Endometrium (tissue), 2 donors: ENCODE data around the gene PUSL1.

Experiments
- FAIRE-seq: peaks from 2 replicates; lab custom pipeline; 2012; peaks lifted over from hg19 to GRCh38; lab: Jason Lieb, UNC
- donor health status: control.
- donor health status: control.

The PUSL1 gene, protein sequence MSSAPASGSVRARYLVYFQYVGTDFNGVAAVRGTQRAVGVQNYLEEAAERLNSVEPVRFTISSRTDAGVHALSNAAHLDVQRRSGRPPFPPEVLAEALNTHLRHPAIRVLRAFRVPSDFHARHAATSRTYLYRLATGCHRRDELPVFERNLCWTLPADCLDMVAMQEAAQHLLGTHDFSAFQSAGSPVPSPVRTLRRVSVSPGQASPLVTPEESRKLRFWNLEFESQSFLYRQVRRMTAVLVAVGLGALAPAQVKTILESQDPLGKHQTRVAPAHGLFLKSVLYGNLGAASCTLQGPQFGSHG

DNA sequence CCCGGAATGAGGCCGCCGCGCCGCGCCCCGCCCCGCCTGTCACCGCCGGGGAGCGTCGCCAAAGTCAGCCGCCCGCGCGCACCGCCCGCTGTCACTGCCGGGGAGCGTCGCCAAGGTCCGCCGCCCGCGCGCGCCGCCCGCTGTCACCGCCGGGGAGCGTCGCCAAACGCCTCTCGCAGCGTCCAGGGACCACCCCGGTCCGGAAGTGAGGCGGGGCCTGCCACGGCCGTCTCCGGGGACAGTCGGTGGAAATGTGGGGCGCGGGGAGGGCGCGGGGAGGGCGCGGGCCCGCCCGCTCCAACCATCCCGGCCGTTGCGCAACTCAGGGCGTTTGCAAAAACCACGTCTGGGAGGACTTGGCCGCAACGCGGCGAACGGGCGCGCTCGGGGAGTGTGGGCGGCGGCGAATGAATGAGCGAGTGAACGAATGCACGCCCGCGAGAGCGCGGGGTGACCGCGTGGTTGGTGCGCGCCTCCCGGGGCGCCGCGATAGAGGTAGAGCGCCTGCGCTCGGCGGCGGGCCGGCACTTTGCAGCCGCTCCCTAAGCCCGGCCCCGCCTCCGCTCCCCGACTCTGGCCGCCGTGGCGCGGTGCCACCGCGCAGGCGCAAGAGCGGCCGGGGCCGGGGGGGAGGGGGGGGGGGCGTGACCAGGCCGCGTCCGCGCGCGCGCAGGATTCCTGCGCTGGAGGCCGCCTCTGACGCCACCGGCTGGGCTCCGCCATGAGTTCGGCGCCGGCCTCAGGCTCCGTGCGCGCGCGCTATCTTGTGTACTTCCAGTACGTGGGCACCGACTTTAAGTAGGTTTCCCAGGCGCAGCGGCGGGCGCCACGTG is at the start of gene PUSL1, which contains the start of gene ACAP3:
PUSL1 (plus strand) TSS at position 675 of the 833 bp plus-strand sequence; CDS start at position 722, 47 bp downstream.
ACAP3 (minus strand) TSS at position 8 of the 833 bp plus-strand sequence. CDS start 115 bp downstream, outside the sequence.
- no peak for FAIRE-seq

DNA sequence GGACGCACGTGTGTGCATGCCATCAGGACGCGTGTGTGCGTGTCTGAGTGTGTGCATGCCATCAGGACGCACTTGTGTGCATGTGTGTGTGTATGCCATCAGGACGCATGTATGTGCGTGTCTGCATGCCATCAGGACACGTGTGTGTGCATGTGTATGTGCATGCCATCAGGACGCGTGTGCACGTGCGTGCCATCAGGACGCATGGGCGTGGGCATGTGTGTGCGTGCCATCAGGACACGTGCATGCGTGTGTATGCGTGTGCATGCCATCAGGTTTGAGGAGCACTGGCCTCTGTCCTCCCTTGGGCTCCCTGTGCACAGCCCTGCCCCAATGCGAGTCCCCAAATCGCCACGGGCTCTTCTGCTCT is 49.3 kb upstream of the PUSL1 start:
- FAIRE-seq = no peak

DNA sequence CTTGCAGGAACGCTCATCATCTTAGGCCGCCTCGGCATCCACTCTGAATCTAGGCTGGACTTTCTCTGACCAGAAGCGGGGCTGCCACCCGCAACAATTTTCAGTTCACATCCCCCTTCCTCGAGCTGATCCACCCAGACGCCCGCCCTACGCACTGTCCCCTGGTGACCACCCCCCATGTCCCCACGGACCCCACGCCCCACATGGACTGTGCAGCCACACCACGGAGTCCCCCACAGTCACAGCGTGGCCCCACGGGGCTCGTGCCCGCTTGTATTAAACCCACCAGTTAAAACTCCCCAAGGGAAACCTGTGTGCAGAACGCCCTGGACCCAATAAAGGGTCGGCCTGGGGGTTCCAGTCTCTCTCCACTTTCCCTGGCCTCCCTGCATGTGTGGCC is 48.9 kb upstream of the PUSL1 start:
- FAIRE-seq = no peak

DNA sequence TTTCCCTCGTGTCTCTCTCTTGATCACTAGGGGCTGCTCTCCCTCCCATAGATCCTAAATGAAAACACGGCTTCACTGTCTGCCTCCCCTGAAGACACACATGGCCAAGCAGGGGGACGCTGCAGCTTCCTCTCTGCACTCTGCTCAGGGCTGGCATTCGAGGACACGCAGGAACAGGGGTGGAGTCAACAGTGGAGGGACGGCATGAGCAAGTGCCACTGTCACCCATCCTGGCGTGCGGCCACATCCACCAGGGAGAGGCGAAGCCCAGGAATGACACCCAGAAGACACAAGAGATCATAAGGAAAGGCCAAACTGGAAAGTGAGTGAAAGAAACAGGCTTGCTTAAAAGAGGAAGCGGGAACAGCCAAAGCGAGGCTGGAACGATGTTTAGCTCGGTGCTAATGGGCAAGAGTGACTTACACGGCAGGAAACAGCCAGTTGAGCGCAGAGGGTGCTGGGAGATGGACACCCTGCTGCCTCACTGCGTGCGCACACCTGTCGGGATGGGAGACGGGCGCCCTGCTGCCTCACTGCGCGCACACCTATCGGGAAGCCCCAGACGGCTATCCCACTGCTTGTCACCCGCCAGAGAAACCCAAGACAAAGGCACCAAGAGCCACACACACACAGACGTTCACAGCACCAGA is 48.3 kb upstream of the PUSL1 start:
- FAIRE-seq = no peak

DNA sequence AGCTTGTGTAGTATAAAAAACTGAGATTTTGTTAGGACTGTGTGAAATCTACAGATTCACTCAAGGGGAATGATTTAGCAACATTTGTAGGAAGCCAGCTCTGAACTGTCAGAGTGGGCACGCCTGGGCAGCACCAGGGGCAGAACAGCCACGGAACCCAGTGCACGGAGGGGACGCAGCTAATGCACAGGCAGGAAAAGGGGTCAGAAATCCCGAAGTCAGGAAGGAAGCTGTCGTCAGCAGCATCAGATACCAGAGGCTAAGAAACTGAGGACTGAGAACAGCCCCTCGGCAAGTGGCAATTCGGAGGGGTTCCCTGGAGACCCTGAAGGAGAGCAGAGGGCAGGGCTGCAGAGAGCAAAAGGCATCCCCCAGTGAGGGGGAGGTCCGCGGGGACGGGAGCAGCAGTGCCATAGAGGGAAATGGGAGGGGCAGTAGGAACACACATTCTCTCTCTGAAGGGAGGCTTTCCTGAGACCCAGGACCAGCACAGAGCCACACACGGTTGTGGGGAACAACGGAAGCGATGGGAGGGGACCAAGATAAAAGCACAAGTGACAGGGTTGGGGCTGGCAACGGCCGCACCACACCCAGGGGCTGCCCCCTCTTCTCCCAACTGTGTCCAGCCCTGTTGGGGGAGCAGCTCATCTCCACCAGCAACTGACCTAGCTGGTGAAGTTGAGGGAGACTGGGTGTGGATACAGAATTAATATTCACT is 47.4 kb upstream of the PUSL1 start:
- FAIRE-seq = no peak

DNA sequence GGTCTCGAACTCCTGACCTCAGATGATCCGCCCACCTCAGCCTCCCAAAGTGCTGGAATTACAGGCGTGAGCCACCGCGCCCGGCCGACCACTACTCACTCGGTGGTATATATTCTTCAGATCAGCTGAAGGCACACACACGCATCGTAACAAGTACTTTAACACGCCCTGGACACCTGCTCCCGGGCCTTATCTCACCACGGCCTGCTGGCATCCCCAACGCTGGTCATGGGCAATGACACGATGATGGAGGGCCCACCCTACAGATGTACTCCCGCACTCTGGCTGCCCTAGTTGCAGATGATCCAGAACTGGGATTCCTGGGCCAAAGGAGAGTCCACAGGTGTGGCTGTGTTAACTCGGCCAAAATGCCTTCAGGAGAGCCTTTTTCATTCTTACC is 46.3 kb upstream of the PUSL1 start:
- FAIRE-seq = no peak

DNA sequence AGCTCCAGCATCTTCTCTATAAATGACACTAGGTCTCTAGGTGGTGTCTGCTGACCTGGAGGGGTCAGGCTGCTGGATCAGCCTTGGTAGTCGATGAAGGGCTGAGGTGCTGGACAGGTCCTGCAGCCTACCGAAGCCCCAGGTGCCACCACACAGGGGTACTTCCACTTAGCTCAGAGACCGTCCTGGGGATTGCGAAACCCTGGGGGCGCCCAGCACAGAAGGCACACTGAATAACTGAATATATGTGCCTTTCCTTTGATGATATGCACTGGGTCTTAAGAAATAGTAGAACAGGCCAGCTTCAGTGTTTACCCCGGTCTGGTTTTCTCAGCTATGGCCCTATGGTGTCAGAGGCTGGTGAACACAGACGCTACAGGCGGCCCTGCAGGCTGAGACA is 45.6 kb upstream of the PUSL1 start:
- no peak for FAIRE-seq

DNA sequence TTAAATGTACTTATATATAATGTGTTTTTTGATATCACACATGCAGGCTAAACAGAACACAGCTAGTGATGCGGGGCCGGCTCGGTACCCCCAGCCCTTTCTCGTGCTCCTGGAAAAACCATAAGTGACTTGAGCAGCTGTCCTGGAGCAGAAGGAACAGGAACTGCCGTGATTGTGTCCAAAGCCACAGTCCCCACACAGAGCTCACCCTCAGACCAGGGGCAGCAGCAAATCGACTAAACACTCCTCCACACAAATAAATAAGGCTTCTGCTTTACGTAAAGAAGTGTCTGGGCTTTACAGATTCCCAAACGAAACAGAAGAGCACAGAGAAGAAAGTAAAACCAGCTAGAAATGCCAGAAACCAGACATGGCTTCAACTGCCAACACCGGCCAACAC is 44.4 kb upstream of the PUSL1 start:
- FAIRE-seq = no peak

DNA sequence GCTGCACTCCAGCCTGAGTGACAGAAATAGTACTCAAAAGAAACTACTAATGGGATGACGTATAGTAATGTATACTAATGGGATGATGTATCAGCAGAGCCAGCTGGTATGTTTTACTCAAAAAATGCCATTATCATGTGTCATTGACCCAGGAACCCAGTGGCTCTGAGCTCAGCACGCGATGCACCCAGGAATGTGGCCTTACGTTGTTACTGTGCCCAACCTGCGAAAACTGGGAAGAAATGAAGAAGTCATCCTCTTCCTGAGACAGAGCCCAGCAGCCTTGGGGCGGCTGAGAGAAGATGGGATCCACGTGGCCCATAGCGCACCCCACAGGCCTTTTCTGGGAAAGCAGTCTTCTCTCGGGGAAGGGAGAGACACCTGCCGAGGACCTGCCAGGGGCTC is 43.5 kb upstream of the PUSL1 start:
- no peak for FAIRE-seq

DNA sequence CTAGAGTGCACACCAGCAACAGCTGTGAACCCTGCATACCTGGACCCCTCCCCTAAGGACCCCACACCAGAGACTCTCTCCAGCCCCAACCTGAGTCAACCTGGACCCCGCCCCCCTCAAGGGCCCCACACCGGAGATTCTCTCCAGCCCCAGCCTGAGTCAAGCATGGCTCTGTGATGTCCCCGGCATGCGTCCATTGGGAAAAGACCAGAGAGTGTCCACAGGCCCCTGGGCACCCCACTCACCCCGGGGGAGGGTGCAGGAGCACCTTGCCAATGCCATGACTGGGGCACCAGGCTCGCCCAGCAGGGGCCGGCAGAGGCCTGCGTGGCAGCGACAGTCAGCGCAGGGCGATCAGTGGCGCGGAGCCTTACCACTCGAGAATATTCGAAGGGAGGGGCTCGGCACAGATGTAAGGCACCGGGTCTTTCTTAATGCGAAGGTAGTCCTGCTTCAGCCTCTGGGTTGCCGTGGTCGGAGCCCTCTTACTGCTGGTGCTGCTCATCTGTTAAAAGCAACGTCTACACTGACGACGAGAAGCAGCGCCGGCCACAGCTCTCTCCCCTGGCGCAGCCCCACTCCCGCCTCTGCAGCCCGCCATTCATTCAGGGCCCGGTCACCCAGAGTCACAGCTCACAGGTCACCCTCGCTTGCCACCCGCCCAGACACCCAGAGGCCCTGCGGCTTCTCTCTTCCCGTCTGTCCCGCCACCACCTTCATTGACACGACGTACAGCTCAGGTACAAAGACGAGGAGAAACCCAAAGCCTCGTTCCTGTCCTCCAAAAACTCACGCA is 40.7 kb upstream of the PUSL1 start:
- no peak for FAIRE-seq

DNA sequence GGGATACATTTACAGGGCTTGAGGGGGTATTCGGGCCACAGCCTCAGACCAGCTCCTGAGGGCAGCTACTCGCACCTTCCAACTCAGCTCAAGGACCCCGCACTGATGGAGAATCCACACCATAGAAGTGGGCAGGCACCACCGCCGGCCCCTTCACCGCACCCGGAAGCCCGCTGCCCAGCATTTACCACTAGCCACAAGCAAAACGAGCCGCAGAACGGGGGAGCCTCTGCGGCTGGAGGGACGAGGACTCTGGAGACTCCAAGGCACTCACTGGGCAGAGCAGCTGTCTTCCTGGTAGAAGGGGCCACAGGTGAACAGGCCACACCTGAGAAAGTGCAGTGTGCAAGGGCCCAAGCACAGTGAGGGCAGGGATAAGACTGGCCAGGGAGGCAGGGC is 40.1 kb upstream of the PUSL1 start:
- FAIRE-seq = no peak

DNA sequence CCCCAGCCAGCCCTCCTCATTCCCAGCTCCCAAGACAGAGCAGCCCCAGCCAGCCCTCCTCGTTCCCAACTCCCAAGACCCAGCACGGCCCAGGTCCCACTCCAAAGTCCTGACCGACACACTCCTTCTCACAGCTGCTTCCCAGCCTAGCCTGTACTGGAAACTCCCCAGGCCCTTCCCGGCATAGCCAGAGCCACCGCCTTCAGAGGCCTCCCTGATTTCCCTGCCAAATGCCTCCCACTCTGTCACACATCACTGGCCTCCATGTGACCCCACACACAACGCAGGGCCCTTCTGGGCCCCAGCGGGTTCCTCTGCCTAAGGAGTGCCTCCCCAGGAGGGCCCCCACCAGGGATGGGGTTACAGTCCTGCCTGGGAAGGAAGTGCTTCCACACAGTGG is 37.6 kb upstream of the PUSL1 start:
- no peak for FAIRE-seq

DNA sequence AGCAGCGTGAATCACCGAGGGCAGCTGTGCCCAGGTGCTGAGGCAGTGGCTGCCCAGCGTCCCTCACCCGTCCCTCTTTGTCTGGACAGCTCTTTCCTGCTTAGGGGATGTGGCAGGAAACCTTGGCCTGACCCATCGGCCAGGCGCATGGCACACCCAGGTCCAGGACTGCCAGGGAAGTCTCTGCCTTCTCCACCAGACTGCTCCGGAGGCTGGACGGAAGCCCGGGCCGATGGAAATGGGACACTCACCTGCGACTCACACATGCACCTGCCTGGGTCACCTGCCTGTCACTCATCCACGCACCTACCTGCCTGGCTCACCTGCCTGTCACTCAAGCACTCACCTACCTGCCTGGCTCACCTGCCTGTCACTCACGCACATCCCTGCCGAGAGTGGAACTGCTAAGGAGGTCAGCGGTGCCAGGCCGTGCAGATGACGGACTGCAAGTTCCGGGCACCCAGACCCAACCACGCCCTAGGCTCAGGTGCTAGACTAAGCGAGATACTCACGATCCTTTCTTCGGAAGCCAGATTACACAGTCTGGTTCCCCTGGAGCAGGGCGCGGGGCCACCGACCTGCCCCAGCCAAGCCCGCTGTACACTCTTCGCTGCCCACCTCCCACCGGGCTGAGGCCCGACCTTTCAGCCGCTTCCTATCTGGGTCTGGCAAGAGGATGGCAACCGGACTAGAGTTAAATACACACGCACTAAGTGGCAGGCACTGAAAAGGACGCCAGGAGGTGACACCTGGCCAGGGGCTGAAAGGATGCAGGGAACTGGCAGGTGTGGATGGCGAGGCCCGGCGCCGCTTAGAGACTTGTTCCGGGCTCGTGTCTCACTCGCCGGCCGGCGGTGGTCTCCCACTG is 35.8 kb upstream of the PUSL1 start:
- FAIRE-seq = no peak

DNA sequence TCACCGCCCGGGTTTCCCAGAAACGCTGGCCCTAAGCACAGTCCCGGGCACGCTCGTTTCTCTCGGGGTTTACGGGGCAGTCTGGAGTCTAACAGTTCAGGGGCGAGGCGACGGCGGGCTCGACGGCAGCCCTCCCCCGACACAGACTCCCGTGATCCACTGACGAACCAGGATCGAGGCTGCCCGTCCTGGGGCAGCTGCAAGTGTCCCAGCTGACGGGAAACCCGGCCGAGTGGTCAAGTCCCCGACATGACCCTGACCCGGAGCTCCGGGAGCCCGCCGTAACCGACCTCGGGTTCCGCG is 35.2 kb upstream of the PUSL1 start:
- FAIRE-seq = no peak

DNA sequence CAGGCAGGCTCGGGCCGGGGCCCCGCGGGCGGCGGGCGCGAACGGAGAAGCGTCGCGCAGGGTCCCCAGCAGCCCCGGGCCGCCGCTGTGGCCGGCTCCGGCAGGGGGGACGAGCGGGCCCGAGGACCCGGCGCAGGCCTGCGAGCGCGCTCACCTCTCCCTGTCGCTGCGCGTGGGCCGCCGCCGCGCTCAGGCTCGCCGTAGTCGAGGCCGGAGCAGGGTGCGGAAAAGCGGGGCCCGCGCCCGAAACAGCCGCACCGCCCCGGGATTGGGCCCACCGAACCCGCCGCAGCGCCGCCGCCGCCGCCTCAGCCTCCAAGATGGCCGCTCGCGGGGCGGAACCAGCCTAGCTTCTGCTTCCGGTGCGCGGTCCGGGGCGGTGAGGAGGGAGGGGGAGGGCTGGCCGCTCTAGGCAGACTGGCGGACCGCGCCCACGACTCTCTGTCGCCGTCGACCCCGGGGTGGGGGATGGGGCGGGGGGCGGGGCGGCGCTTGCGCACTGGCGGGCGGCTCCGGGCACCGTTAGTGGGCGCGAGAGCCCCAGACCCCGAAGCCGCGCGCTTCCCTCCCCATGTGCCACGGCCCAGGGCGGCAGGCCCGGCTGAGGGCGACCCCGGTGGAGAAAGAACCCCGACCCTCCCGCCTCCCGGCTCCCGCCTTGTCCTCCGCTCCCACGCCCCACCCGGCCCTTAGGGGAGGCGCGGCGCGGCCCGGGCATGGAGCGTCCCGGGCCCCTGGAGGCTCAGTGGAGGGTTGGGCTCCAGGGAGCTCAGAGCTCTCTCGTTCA is 34.7 kb upstream of the PUSL1 start, which contains the start of gene UBE2J2:
UBE2J2 (minus strand) TSS at position 343 of the 787 bp plus-strand sequence. CDS start 5,862 bp downstream, outside the sequence.
- FAIRE-seq = no peak

DNA sequence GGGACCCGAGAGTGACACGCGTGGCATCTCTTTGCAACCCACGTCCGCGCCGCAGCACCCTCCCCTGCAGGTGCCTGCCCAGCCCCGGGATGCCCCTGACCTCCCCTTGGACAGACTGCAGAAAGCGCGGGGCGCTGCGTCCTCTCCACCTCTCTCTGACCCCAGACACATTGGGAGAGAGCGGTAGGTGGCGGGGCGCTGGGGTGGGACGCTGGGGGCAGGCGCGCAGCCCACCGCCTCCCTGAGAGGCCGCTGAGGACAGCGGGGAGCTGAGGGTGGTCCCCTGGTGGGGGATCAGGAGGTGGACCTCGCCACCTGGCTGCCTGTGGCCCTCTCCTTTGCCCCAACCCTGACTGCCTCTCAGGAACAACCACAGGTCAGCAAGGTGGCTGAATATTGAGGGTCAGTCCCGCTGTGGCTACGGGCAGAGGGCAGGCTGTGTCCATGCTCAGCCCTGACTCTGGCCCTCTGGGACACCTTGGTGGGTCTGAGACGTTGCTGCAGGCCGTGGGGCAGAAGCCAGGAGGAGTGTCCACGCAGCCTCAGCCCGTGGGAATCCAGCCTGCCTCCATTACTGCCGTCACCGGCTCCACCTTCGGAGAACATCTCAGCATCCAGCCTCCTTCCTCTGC is 34.0 kb upstream of the PUSL1 start:
- no peak for FAIRE-seq

DNA sequence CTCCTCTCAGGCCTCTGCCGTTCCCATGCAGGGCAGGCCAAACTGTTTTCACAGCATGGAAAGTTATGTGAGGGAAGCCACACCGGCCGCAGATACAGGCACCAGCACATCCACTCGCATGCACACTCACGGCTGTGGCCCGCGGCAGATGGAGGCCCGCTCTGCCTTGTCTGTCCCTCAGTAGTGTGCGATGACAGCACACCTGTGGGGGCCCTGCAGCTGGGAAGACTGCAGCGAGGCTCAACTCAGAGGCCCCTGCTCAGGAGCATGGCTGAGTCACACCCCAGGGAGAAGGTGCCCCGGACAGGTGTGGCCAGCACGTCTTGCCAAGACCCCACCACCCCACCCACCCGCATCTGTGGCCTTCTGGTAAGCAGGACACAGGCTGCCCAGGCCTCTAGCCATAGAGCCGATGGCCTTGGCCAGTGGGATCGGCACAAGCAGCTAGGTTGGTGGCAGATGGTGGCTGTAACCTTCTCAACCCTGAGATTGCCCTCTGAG is 33.4 kb upstream of the PUSL1 start:
- no peak for FAIRE-seq

DNA sequence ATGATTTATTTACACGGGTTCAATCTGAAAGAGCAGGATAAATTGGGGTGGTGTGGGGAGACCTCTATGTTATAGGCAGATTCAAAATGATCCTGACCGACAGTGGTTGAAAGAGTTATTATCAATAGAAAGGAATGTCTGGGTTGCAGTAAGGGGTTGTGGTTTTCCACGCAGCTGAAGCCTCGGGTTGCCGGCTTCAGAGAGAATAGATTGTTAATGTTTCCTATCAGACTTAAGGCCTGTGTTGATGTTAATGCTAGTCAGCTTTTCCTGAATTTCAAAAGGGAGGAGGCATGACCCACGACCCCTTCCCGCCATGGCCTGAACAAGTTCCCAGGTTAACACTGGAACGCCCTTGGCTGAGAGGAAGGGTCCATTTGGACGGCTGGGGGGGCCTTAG is 32.6 kb upstream of the PUSL1 start:
- no peak for FAIRE-seq

DNA sequence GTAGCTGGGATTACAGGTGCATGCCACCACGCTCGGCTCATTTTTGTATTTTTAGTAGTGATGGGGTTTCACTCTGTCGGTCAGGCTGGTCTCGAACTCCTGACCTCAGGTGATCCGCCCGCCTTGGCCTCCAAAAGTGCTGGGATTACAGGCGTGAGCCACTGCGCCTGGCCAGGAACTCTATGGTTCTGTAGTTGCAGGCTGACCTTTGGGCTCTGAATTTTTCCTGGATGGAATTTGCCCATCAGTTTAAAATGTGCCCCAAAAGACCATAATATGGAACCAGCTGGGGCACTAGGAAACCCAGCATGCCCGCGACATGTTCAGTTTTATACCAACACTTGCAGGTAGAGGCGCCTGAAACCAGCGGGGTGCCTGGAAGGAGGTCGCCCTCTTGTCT is 29.8 kb upstream of the PUSL1 start:
- FAIRE-seq = no peak
